ENCODE measurements around the gene GMFB. TPM values are rescaled to one million over a fixed set of nuclear protein-coding genes. Genes with fewer than 3 reads are reported as not detected.

GMFB gene
- total and polyA plus RNA-seq, 9 of the 15 experiments (the other 6 are each of a cell fraction or from before 2014, with no cell fraction given): 14.0 to 31.7 (median 20.5) TPM

GRCh38 chr14:54535646-54536045, 46.9 kb upstream of the GMFB start (continued):
- TF ChIP-seq, protein P1, sequence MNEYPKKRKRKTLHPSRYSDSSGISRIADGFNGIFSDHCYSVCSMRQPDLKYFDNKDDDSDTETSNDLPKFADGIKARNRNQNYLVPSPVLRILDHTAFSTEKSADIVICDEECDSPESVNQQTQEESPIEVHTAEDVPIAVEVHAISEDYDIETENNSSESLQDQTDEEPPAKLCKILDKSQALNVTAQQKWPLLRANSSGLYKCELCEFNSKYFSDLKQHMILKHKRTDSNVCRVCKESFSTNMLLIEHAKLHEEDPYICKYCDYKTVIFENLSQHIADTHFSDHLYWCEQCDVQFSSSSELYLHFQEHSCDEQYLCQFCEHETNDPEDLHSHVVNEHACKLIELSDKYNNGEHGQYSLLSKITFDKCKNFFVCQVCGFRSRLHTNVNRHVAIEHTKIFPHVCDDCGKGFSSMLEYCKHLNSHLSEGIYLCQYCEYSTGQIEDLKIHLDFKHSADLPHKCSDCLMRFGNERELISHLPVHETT (CRISPR knock-in tag; conservative IDR thresholded peaks at IDR 0.05 in 1 of 2, IDR thresholded peaks at IDR 0.05 in 1 of 2): no peak
- TF ChIP-seq, protein P2, sequence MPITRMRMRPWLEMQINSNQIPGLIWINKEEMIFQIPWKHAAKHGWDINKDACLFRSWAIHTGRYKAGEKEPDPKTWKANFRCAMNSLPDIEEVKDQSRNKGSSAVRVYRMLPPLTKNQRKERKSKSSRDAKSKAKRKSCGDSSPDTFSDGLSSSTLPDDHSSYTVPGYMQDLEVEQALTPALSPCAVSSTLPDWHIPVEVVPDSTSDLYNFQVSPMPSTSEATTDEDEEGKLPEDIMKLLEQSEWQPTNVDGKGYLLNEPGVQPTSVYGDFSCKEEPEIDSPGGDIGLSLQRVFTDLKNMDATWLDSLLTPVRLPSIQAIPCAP (CRISPR knock-in tag; IDR thresholded peaks at IDR 0.05; ENCODE audit: borderline replicate concordance): no peak
- TF ChIP-seq RFX1 (IDR thresholded peaks at IDR 0.05): no peak
- TF ChIP-seq TOE1 (IDR thresholded peaks at IDR 0.05; ENCODE audit: borderline replicate concordance): no peak
- TF ChIP-seq TOE1 (CRISPR knock-in tag; IDR thresholded peaks at IDR 0.05; ENCODE audit: borderline replicate concordance, low read depth): no peak
- TF ChIP-seq TCFL5 (CRISPR knock-in tag; conservative IDR thresholded peaks at IDR 0.05): no peak
- TF ChIP-seq ZNF347 (CRISPR knock-in tag; IDR thresholded peaks at IDR 0.05; ENCODE audit: low read depth): no peak

DNA sequence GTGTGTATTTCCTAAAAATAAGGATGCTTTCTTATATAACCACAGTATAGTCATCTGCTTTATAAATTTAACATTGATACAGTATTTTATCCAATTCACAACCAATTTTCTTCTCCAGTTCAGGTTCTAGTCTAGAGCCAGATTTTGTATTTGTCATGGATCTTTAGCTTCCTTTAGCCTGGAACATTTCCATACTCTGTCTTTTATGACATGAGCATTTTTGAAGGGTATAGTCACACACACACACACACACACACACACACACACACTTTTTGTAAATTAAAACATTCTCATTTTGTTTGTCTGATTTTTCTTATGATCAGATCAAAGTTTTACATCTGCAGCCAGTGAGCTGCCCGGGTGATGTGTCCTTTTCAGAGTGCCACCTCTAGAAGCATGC, 46.3 kb upstream of the GMFB start:
- Histone ChIP-seq H3K27ac (ENCODE audit: extremely low read depth, low read depth, low read length) (no peak overlapping the region), H3K36me3 (ENCODE audit: control insufficient read depth, insufficient read depth, low read length) (0 out of 3 replicates have a peak, but pooled peaks cover 2% of the 10 kb centered on the region), H3K79me2 (ENCODE audit: control insufficient read depth, insufficient read depth, low read length) (no peaks in the 10 kb centered on the region), H3K4me1 (replicated peaks in 1 of 2; ENCODE audit: control insufficient read depth in 2 of 2, insufficient read depth in 2 of 2, low read length in 2 of 2) (no peaks in the 10 kb centered on the region), H4K20me1 (replicated peaks; ENCODE audit: control insufficient read depth, insufficient read depth, low read length) (no peaks in the 10 kb centered on the region), H3K9ac (ENCODE audit: insufficient read depth in 1 of 2, low read depth in 2 of 2, low read length in 2 of 2) (no peak overlapping the region), H2AFZ (ENCODE audit: low read depth, low read length) (no peak overlapping the region), H3K9me1 (ENCODE audit: control insufficient read depth, insufficient read depth, low read length) (no peaks in the 10 kb centered on the region), H3K4me2 (ENCODE audit: insufficient read depth, low read length) (no peak overlapping the region), H3K9me3 (replicated peaks; ENCODE audit: control insufficient read depth, insufficient read depth, low read depth, low read length) (no peaks in the 10 kb centered on the region), H3K4me3 (no peak overlapping the region), H3K27me3 (ENCODE audit: control insufficient read depth in 2 of 2, insufficient read depth in 2 of 2, low read length in 2 of 2) (no peaks in the 10 kb centered on the region)
- WGBS (ENCODE audit: insufficient coverage, low coverage, missing lambda C conversion rate): 17% methylated on average over 1 of the region's 1 CpG
- intact Hi-C loops (cut with micrococcal nuclease): no loop called here
- FAIRE-seq (no peak), ATAC-seq (no peak), DNase-seq (ENCODE audit: extremely low read depth in 1 of 4, low spot score in 3 of 4) (no peak)
- in situ Hi-C loops (cut with MboI): no loop called here
- POLR2A ChIA-PET: no interaction called here
- CTCF ChIA-PET (ENCODE audit: low intra/inter-chr PET ratio): no interaction called here
- BruUV-seq (replicated peaks): no TSS peak
- TF ChIP-seq ARID2 (IDR thresholded peaks at IDR 0.05) (no peak), FIP1L1 (IDR thresholded peaks at IDR 0.05; ENCODE audit: low read depth, low read length, poor library complexity, severe bottlenecking) (no peak), CBFA2T2 (conservative IDR thresholded peaks at IDR 0.05) (no peak), MBD2 (IDR thresholded peaks at IDR 0.05; ENCODE audit: borderline replicate concordance, low read depth) (no peak), BCLAF1 (IDR thresholded peaks at IDR 0.05; ENCODE audit: borderline replicate concordance in 1 of 2, control insufficient read depth in 1 of 2, low read depth in 2 of 2, low read length in 1 of 2) (no peak), MEF2A (IDR thresholded peaks at IDR 0.05; ENCODE audit: control insufficient read depth, low read depth, low read length) (no peak), BRF1 (IDR thresholded peaks at IDR 0.05; ENCODE audit: borderline replicate concordance, extremely low read depth, insufficient read length) (no peak), TFAM (CRISPR knock-in tag; conservative IDR thresholded peaks at IDR 0.05) (no peak), OTX1 (CRISPR knock-in tag; IDR thresholded peaks at IDR 0.05) (no peak), GATAD2B (IDR thresholded peaks at IDR 0.05; ENCODE audit: borderline replicate concordance) (no peak)
